Thoracic aorta (tissue), 2 donors: ENCODE data around the gene ARNT2. TPM values are rescaled to one million over a fixed set of nuclear protein-coding genes. Genes with fewer than 3 reads are reported as not detected.

Experiments used
- ATAC-seq: fragments of 150-250 bp; one replicate; pipeline ENCODE4 v1.8.0; 2017; ENCODE audit warnings: low read depth; ENCODE audit not compliant: insufficient number of reproducible peaks, low FRiP score
- DNase-seq: peaks from one replicate; pipeline ENCODE4 v3.0.0-alpha.2; 2020; ENCODE audit warnings: low spot score
- H3K27ac ChIP-seq, 2 donors: fragments of 200-600 bp; sonication (generic); 1 replicate in 1 of 2; 2 replicates in 1 of 2; pipeline ENCODE4 v1.5.1; 2016; ENCODE audit warnings: mild to moderate bottlenecking in 2 of 2, moderate library complexity in 2 of 2
- H3K27me3 ChIP-seq: fragments of 200-600 bp; sonication (generic); replicated peaks from 2 replicates; pipeline ENCODE4 v1.6.0; 2016; ENCODE audit warnings: mild to moderate bottlenecking; ENCODE audit not compliant: insufficient read depth
- H3K36me3 ChIP-seq: fragments of 200-600 bp; sonication (generic); one replicate; pipeline ENCODE4 v1.5.1; 2016
- H3K4me1 ChIP-seq, 2 donors: fragments of 200-600 bp; sonication (generic); 1 replicate in 1 of 2; 2 replicates in 1 of 2; pipeline versions ENCODE4 v1.5.1 to v1.6.0; 2016; ENCODE audit warnings: low read depth in 2 of 2, mild to moderate bottlenecking in 1 of 2; ENCODE audit not compliant: control insufficient read depth in 1 of 2
- H3K4me3 ChIP-seq: fragments of 200-600 bp; sonication (generic); 2 replicates; pipeline ENCODE4 v1.5.1; 2016; ENCODE audit warnings: mild to moderate bottlenecking
- H3K9me3 ChIP-seq: fragments of 200-600 bp; sonication (generic); 2 replicates; pipeline ENCODE4 v1.5.1; 2016
- CTCF ChIP-seq: fragments of 200-600 bp; sonication (generic); IDR thresholded peaks from one replicate; pipeline ENCODE4 v1.5.1; 2019; ENCODE audit warnings: antibody characterized with exemption
- total RNA-seq, 2 donors: library from RNA; depleted of rRNA; stranded (reverse); fragments of >200 nt; gene quantifications; one replicate each; pipeline versions ENCODE4 v1.1.0 to v1.2.3, GENCODE V29; 2016

ARNT2 gene
- total RNA-seq, 2 donors from 2014 or later: 5.8 to 22.9 TPM

DNA sequence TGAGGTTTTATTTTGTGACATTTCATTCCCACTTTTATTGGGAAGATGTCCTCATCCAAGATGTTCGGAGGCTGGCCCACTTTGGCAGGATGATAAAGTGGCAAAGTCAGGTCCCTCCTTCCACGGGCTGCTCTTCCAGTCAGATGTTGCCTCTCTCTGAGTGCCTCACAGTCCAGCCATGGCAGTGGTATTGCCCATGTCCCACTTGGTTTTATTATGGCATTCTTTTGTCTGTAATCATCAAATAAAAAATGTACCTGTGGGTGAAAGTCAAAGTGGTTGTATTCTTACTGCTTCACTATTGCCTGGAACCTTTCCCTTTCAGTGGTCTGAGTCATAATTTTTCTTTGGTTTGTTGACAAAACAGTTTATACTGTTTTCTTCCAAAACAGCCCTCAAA lies 20.2 kb downstream of the ARNT2 start:
- Histone ChIP-seq H3K4me3 (no peak overlapping the region), H3K4me1 (peaks cover 0 to 8% of the 10 kb centered on the region in 2 donors), H3K9me3 (no peaks in the 10 kb centered on the region), H3K27me3 (no peaks in the 10 kb centered on the region), H3K27ac (no peak overlapping the region), H3K36me3 (no peaks in the 10 kb centered on the region)
- ATAC-seq (no peak), DNase-seq (no peak)
- no peak for TF ChIP-seq CTCF

DNA sequence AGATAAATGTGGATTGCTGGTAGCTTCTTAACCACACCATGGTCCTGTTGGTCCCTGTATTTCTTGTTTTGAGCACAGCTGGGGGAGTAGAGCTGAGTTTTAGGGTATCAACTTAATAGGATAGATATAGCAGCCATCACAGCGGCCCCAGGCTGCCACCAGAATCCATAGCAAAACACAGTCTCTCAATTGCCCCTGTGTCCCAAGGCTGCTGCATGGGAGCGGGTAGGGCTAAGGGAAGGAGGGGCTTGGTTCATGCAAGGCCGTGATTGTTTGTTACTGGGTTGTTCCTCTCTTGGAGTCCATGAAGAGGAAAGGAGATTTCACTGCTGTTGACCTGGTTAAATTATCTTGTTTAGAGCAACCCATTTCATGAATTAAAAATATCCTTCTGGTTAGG lies 22.1 kb downstream of the ARNT2 start:
- Histone ChIP-seq H3K27me3 (no peaks in the 10 kb centered on the region), H3K4me3 (no peak overlapping the region), H3K9me3 (no peaks in the 10 kb centered on the region), H3K27ac (no peak overlapping the region), H3K36me3 (no peaks in the 10 kb centered on the region), H3K4me1 (no peaks in the 10 kb centered on the region)
- no peak for DNase-seq
- no peak for ATAC-seq
- no peak for TF ChIP-seq CTCF

GRCh38 chr15:80429964-80430363 lies 25.8 kb downstream of the ARNT2 start:
- TF ChIP-seq CTCF: no peak
- Histone ChIP-seq H3K27me3 (no peaks in the 10 kb centered on the region), H3K4me3 (no peak overlapping the region), H3K9me3 (no peaks in the 10 kb centered on the region), H3K4me1 (no peaks in the 10 kb centered on the region), H3K27ac (no peak overlapping the region), H3K36me3 (no peaks in the 10 kb centered on the region)
- ATAC-seq: no peak
- DNase-seq: no peak

GRCh38 chr15:80431635-80432344 lies 27.6 kb downstream of the ARNT2 start:
- H3K27me3 ChIP-seq: no peaks in the 10 kb centered on the region
- H3K4me3 ChIP-seq: no peak overlapping the region
- H3K27ac ChIP-seq: no peak overlapping the region
- H3K9me3 ChIP-seq: no peaks in the 10 kb centered on the region
- no peaks in the 10 kb centered on the region for H3K36me3 ChIP-seq
- DNase-seq: no peak
- TF ChIP-seq CTCF: no peak
- ATAC-seq: no peak
- no peaks in the 10 kb centered on the region for H3K4me1 ChIP-seq

DNA sequence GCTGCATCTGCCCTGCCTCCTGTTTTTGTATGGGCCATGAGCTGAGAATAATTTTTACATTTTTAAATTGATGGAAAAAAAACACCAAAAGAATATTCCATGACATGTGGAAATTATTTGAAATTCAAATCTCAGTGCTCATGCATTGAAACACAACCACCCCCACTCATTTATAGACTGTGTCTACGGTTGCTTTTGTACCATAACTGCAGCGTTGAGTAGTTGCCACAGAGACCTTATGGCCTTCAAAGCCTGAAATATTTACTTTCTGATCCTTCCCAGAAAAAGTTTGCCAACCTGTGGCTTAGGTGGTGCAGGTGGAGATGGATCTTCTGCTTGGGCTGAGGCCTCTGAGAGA lies 28.1 kb downstream of the ARNT2 start:
- no peak overlapping the region for H3K4me3 ChIP-seq
- H3K27me3 ChIP-seq: no peaks in the 10 kb centered on the region
- H3K4me1 ChIP-seq: no peaks in the 10 kb centered on the region
- ATAC-seq: no peak
- H3K27ac ChIP-seq: no peak overlapping the region
- H3K9me3 ChIP-seq: no peaks in the 10 kb centered on the region
- DNase-seq: no peak
- TF ChIP-seq CTCF: no peak
- no peaks in the 10 kb centered on the region for H3K36me3 ChIP-seq
